ENCODE measurements around the gene LSM10.

Gene LSM10

DNA sequence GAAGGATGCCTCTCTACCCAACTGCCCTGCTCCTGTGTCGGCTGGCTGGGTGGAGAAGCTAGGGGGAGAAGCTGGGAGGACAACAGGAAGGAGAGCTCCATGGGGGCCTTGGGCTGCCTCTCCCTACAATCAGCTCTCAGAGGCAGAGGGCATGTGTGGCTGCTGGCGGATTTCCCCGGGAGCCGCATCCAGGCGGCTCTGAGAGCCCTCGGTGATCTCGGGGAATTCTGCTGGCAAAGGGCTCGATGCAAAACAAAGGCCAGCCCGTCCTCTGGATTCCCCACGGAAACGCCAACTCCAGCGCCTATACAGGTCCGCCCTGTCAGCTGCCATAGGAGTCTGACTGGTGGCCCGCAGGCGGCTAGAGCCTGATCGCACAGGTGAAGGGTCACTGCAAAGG lies 47.9 kb downstream of the LSM10 start:
- no peak for DNase-seq

GRCh38 chr1:36349241-36349671 lies 48.5 kb downstream of the LSM10 start:
- no peak for DNase-seq

DNA sequence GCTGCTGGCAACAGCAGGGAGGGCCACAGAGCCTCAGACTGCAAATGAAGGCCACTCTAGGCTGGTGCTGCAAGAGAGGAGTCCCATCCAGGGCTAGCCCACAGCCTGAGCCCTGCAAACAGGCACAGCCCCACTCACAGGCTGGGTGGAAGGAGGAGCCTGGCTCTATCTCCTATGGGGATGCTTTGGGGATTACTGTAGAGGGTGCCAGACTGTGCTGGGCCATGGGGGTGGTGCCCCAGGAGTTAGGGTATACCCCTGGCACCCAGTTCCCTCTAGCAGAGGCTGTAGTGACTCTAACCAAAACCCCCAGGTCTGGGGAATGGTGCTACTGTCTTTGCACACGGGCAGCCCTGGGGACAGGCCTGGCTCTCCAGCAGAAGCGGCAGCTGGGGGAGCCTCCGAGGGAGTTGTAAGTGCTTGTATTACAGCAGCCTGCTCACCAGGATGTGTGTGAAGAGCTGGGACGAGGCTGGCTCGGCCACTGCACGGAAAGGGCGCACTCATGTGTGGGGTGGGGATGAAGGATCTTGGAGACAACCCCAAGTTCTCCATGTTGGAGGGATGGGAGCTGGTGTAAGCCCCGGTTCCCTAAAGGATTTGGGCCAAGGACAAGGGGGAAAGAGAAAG lies 50.9 kb downstream of the LSM10 start:
- DNase-seq, result no peak

GRCh38 chr1:36345353-36345752 lies 52.4 kb downstream of the LSM10 start:
- no peak for DNase-seq

DNA sequence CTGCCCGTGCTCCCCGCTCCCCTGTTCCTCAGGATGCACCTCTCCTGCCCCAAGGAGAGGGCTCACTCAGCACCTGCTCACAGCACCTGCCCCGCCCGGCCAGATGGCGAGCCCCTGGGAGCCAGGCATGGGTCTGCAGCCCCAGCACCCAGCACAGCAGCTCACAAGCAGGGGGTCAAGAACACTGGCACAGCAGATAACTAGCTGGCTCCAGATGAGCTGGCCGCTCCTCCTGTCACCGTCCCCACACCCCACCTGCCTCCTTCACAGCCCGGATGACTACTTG lies 53.4 kb downstream of the LSM10 start:
- DNase-seq, result no peak

- no peak for DNase-seq
Observed at GRCh38 chr1:36343651-36344394, 53.9 kb downstream of the LSM10 start.

Measured in stimulated activated CD4-positive, alpha-beta T cell treated with anti-CD3 and anti-CD28 coated beads, Interleukin-4, amount 100 ng/mL, for 24 hours (primary cell).